Tibial nerve (tissue), 4 donors: ENCODE results near the gene TULP4. TPM values are rescaled to one million over a fixed set of nuclear protein-coding genes. Genes with fewer than 3 reads are reported as not detected.

Experiments used
- DNase-seq, 2 donors: peaks; one replicate each; pipeline ENCODE4 v3.0.0-alpha.2; 2019; ENCODE audit warnings: low spot score in 2 of 2
- H3K27ac ChIP-seq, 4 donors: fragments of 200-600 bp; sonication (generic) in 3 of 4; one replicate each; pipeline ENCODE4 v1.5.1; 2017 to 2019; ENCODE audit warnings: mild to moderate bottlenecking in 1 of 4
- H3K27me3 ChIP-seq, 2 donors: fragments of 200-600 bp; sonication (generic) in 1 of 2; one replicate each; pipeline versions ENCODE4 v1.5.1 to v1.6.0; 2017 to 2019
- H3K36me3 ChIP-seq, 3 donors: fragments of 200-600 bp; sonication (generic); one replicate each; pipeline ENCODE4 v1.5.1; 2018 to 2019
- H3K4me1 ChIP-seq, 4 donors: fragments of 200-600 bp; sonication (generic) in 3 of 4; one replicate each; pipeline ENCODE4 v1.5.1; 2017 to 2019
- H3K4me3 ChIP-seq, 4 donors: fragments of 200-600 bp; sonication (generic) in 3 of 4; one replicate each; pipeline ENCODE4 v1.5.1; 2017 to 2019; ENCODE audit warnings: mild to moderate bottlenecking in 1 of 4, moderate library complexity in 1 of 4
- H3K9me3 ChIP-seq, 4 donors: fragments of 200-600 bp; sonication (generic) in 3 of 4; one replicate each; pipeline ENCODE4 v1.5.1; 2017 to 2019
- EP300 ChIP-seq, 2 donors: sonication (generic); formaldehyde crosslinking; IDR thresholded peaks; one replicate each; pipeline ENCODE4 v1.6.1; 2017; ENCODE audit warnings: antibody characterized with exemption in 2 of 2, mild to moderate bottlenecking in 1 of 2
- POLR2A ChIP-seq, 2 donors: fragments of 450-650 bp; IDR thresholded peaks; one replicate each; pipeline ENCODE4 v1.6.1; 2017; ENCODE audit warnings: antibody characterized with exemption in 2 of 2, mild to moderate bottlenecking in 2 of 2, moderate library complexity in 2 of 2
- WGBS, 2 donors: methylation state at CpG; one replicate each; pipeline ENCODE4 v1.1.5; 2018; 5-methylcytosine and 5-hydroxymethylcytosine counted together
- total RNA-seq, 4 donors: library from RNA; depleted of rRNA; stranded (reverse); fragments of >200 nt; gene quantifications; one replicate each; pipeline ENCODE4 v1.1.0, GENCODE V29; 2016
- TF ChIP-seq, protein P1 (sequence below), 5 experiments: fragments of 200-600 bp in 3 of 5; fragments of 450-650 bp in 2 of 5; sonication (generic) in 3 of 5; IDR thresholded peaks; one replicate each; pipeline ENCODE4 v1.5.1; 2016 to 2019; ENCODE audit warnings: antibody characterized with exemption in 5 of 5, mild to moderate bottlenecking in 3 of 5, moderate library complexity in 2 of 5

Gene TULP4
- total RNA-seq, 4 donors from 2014 or later: 91.2 to 109 (median 101) TPM

DNA sequence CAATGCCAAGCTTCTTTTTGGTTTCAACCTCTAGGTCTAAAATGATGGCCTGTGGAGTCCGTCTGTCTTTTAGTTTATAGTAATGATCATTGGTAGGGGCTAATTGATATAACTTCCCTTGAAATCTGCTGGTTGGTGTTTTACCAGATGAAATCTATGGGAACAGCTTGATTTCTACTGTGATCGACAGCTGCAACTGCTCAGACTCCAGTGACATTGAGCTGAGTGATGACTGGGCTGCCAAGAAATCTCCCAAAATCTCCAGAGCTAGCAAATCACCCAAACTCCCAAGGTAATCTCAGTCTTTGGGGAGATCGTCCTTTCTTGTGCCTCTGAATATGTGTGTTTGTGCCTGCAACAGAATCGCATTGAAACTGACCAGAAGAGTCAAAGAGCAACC, 177.2 kb downstream of the TULP4 start:
- H3K4me3 ChIP-seq: no peak overlapping the region
- no peak overlapping the region for H3K27ac ChIP-seq
- H3K4me1 ChIP-seq: no peaks in the 10 kb centered on the region
- no peaks in the 10 kb centered on the region for H3K9me3 ChIP-seq
- no peaks in the 10 kb centered on the region for H3K27me3 ChIP-seq
- DNase-seq: no peak
- 88 to 90% methylated on average over 4 of the region's 4 CpGs for WGBS, 2 donors
- H3K36me3 ChIP-seq: peaks cover 0 to 55% (median 0%) of the 10 kb centered on the region in 3 donors
- TF ChIP-seq, protein P1, sequence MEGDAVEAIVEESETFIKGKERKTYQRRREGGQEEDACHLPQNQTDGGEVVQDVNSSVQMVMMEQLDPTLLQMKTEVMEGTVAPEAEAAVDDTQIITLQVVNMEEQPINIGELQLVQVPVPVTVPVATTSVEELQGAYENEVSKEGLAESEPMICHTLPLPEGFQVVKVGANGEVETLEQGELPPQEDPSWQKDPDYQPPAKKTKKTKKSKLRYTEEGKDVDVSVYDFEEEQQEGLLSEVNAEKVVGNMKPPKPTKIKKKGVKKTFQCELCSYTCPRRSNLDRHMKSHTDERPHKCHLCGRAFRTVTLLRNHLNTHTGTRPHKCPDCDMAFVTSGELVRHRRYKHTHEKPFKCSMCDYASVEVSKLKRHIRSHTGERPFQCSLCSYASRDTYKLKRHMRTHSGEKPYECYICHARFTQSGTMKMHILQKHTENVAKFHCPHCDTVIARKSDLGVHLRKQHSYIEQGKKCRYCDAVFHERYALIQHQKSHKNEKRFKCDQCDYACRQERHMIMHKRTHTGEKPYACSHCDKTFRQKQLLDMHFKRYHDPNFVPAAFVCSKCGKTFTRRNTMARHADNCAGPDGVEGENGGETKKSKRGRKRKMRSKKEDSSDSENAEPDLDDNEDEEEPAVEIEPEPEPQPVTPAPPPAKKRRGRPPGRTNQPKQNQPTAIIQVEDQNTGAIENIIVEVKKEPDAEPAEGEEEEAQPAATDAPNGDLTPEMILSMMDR (IDR thresholded peaks at IDR 0.05): no peak
- TF ChIP-seq POLR2A (IDR thresholded peaks at IDR 0.05) (no peak), EP300 (IDR thresholded peaks at IDR 0.05) (no peak)

DNA sequence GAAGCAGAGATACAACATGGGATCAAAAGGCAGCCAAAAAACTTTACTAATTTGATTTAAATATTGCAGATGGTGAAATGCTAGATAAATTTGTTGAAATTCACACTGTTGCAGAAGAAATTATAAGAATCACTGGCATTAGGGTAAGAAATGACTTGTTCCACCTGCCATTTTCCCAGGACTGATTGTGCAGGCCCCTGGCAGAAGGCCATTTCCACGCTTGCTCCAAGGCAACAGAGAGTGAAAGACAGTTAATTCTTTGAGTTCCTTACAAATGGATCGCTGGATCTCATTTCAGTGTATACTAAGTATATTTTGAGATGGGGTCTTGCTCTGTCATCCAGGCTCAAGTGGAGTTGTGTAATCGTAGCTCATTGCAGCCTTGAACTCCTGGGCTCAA, 180.6 kb downstream of the TULP4 start:
- DNase-seq: no peak
- TF ChIP-seq EP300 (IDR thresholded peaks at IDR 0.05) (no peak), POLR2A (IDR thresholded peaks at IDR 0.05) (no peak)
- TF ChIP-seq, protein P1 (IDR thresholded peaks at IDR 0.05): no peak
- peaks cover 0 to 60% (median 0%) of the 10 kb centered on the region in 3 donors for H3K36me3 ChIP-seq
- H3K4me1 ChIP-seq: no peaks in the 10 kb centered on the region
- no peak overlapping the region for H3K4me3 ChIP-seq
- H3K27me3 ChIP-seq: no peaks in the 10 kb centered on the region
- H3K9me3 ChIP-seq: no peaks in the 10 kb centered on the region
- H3K27ac ChIP-seq: no peak overlapping the region
- 86 to 90% methylated on average over 3 of the region's 3 CpGs for WGBS, 2 donors

DNA sequence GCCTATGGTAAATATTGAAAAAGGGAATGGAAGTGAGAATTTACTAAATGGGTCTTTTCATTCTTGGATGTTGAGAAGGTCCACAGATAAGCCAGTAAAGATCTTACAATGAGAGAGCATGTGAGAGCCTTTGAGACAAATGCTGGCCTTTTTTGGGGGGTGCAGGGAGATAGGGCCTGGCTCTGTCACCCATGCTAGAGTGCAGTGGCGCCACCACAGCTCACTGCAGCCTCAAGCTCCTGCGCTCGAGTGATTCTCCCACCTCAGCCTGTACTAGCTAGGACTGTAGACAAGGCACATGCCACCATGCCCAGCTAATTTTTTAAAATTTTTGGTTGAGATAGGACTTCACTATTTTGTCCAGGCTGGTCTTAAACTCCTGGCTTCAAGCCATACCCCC, 184.4 kb downstream of the TULP4 start:
- no peaks in the 10 kb centered on the region for H3K9me3 ChIP-seq
- H3K4me3 ChIP-seq: no peak overlapping the region
- TF ChIP-seq EP300 (IDR thresholded peaks at IDR 0.05) (no peak), POLR2A (IDR thresholded peaks at IDR 0.05) (no peak)
- TF ChIP-seq, protein P1 (IDR thresholded peaks at IDR 0.05): no peak
- DNase-seq: no peak
- no peak overlapping the region for H3K27ac ChIP-seq
- no peaks in the 10 kb centered on the region for H3K27me3 ChIP-seq
- no peaks in the 10 kb centered on the region for H3K4me1 ChIP-seq
- peaks cover 0 to 83% (median 4%) of the 10 kb centered on the region in 3 donors for H3K36me3 ChIP-seq
- WGBS, 2 donors: 92 to 98% methylated on average over 3 of the region's 3 CpGs

DNA sequence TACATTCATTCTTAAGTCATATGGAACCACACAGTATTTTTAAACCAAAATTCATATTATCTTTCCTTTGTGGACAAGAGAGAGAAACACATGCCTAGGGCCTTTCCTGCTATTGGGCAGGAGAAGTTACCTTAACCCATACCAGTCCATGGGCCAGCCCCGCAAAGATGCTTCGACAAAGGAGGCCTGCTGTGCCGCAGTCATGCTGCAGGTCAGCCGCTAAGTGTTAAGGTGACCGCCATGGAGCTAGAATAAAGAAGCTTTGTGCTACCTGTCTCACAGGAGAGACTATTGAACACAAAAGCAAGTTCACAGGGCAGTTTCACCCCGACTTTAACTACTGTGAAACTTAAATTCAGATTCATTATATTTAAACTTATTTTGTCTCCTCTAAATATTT, 185.4 kb downstream of the TULP4 start:
- Histone ChIP-seq H3K27me3 (no peaks in the 10 kb centered on the region), H3K9me3 (no peaks in the 10 kb centered on the region), H3K27ac (no peak overlapping the region), H3K4me3 (no peak overlapping the region), H3K4me1 (no peaks in the 10 kb centered on the region), H3K36me3 (peaks cover 0 to 91% (median 4%) of the 10 kb centered on the region in 3 donors)
- no peak for DNase-seq
- TF ChIP-seq, protein P1 (IDR thresholded peaks at IDR 0.05): no peak
- TF ChIP-seq POLR2A (IDR thresholded peaks at IDR 0.05) (no peak), EP300 (IDR thresholded peaks at IDR 0.05) (no peak)
- WGBS, 2 donors: 90 to 98% methylated on average over 6 of the region's 6 CpGs

DNA sequence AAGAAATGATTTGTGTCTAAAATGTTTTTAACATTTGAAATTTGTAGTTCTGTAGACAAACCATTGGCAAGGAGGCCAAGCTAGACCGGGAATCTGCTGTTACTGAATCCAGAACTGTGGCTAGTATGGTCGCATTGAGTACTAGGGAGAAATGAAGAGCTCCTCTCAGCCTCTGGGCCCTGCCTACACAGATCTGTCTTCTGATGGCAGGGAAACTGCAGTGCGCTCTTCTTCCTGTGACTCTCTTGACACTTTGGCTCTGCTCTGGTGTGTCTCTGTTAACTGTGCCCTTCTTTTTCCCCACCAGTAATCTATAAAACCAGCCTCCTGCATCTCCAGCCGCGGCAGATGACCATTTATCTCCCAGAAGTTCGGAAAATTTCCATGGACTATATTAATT, 186.1 kb downstream of the TULP4 start:
- TF ChIP-seq EP300 (IDR thresholded peaks at IDR 0.05): no peak
- TF ChIP-seq, protein P1 (IDR thresholded peaks at IDR 0.05): no peak
- no peak for TF ChIP-seq POLR2A (IDR thresholded peaks at IDR 0.05)
- Histone ChIP-seq H3K4me3 (no peak overlapping the region), H3K4me1 (no peaks in the 10 kb centered on the region), H3K9me3 (no peaks in the 10 kb centered on the region), H3K27ac (no peak overlapping the region), H3K36me3 (peaks cover 0 to 91% (median 4%) of the 10 kb centered on the region in 3 donors), H3K27me3 (no peaks in the 10 kb centered on the region)
- no peak for DNase-seq
- whole genome bisulfite sequencing, 2 donors: 97 to 98% methylated on average over 6 of the region's 6 CpGs
